ENCODE data around the gene TENM4.

TENM4 gene

DNA sequence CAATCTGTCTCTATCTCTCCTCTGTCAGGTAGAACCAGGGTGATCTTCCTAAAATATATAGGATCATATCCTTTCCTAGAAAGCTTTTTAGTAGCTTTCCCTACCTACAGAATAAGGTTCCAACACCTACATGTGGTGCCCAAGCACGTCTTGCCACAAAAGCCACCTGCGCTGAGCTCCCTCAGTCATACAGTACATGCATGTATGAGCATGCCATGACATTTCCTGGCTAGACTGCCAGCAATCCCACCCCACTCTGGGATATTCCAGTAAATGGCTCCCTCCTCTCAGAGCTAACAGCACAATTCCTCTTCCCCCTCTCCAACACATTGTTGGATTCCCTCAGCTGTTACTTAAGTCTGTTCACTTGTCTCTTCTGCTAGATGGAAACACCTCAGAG, 398.0 kb downstream of the TENM4 start:
- DNase-seq = no peak

- no peak for DNase-seq
Measured at GRCh38 chr11:79040348-79040747, 400.5 kb downstream of the TENM4 start.

DNA sequence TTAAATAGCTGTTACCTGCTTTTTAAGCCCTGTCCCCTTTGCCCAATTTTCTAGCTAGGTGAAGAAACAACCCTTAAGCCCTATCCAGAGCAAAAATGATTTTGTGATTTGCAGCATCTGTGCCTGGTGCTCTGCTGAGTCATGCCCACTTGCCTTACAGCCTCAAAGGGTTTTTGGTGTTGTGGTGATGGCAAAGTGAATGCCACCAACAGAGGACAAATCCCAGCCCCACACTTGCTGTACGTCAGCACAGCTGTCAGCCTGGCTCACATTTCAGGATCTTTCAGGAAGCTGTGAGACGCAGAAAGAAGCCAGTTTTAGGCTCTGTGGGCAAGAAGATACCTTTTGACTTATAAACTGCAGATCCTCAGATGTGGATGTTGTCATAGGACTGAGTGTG, 401.7 kb downstream of the TENM4 start:
- no peak for DNase-seq

DNA sequence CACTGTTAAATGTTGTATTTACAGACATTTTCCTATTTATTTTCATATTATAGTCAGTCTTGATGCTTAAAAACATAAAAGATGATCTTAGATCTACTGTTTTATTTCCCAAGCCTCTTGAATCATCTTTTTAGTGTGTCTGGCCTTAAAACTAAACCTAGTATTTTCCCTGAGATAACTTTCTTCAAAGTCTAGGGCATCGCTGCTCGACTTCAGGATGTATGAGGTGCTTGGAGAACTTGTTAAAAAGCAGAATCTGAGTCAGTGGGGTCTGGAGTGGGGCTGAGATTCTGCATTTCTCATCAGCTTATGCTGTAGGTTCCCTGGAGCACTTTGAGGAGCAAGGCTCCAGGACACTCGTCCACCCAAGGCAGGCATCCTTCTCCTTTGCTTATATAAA, 404.9 kb downstream of the TENM4 start:
- no peak for DNase-seq

GRCh38 chr11:79033833-79034232, 407.0 kb downstream of the TENM4 start:
- DNase-seq = no peak

DNA sequence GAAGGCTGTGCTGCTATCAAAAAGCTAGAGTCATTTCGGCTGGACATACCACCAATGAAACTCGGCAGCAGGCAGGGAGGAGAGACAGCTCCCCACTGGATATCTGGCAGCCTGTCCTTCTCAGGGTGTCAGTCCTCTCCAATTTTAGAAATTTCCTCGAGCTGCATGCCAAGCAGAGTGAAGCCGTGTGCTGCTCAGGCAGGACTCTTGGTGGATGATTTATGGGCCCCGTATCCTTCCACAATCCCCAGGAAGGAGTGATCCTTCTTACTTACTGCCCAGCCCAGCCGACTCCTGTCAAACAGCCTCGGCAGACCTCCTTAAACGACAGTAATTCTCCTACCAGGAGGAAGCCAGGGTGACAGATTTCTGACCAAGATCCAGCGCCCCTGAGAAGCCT, 410.4 kb downstream of the TENM4 start:
- DNase-seq = no peak

DNA sequence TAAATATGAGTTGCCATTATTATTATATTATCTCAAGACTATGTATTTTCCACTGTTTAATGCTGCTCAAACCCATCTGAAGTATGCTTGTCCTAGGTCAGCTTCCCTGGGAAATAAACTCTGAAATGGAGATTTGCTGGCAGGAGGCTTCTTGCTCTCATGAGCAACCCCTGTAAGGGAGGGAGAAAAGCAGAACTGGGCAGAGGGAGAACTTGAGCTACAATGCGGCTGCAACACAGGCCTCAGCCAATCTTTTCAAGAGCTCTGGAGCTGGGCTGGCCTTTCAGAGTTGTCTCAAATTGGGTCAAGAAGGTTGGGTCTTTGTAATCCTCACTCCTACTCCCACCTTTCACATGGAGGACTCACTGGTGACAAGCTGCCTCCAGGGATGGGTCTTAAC, 412.6 kb downstream of the TENM4 start:
- DNase-seq = no peak

DNA sequence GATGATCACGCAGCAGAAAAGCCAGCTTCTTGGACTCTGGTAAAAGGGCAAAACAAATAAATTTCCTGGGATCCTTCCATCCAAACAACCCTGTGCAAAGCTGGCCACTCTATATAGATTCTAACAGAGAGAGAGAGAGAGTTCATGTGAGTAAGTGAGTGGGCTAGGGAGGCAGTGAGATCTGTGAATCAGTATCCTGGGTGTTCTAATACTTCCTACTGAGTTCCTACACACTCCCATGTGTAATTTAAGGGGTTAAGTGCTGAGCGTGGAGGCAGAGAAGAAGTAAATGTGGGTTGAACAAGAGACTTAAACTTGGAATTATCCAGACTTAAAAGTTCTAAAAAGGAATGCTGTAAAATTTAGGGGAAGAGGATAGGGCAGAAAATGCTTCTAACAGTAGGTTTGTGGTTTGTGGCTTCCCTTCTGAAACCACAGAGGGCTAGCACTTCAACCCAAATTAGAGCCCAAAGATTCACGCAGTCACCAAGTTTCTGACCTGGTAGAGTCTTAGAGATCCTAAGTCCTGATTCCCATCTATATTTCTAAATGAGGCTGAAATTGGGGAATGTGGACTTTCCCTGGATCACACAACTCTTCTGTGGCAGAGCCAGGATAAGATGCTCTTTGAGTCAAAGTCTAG, 413.9 kb downstream of the TENM4 start:
- no peak for DNase-seq

GRCh38 chr11:79025622-79026021, 415.2 kb downstream of the TENM4 start:
- no peak for DNase-seq

DNA sequence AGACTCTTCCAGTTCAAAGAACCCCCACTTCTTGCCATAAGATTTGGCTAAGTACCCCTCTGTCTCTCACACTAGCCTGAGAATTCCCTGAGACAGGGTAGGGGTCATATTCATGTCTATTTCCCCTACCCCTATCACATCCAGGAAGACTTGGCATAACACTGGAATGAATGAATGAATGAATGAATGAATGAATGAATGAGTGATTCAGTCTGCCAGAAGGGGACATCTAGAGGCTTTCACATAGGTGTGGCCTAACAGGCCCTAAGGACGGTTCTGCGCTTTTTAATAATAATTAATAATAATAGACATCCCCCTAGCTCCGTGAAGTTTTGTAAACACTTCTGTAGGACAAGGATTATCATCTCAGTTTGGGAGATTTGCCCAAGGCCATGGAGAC, 415.7 kb downstream of the TENM4 start:
- DNase-seq = no peak

DNA sequence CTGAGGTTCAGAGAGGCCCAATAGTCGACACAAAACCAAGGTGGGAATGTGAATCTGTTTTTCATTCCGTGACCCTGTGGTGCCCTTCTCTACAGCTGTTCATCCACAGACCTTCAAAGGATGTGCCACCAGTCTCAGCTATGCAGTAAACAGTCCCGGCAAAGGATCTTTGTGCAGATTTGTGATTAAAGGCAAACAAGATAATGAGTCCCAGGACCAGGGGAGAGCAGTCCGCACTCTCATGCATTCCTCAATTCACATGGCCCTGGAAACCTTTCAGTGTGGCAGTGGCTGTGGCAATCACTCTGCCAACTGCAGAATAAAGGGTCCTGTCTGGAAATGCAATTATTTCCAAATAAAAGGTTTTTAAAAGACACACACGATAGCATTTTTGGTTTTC, 418.6 kb downstream of the TENM4 start:
- DNase-seq = no peak

GRCh38 chr11:79021601-79022000, 419.2 kb downstream of the TENM4 start:
- no peak for DNase-seq

- no peak for DNase-seq
Measured at GRCh38 chr11:79019975-79020374, 420.9 kb downstream of the TENM4 start.

GRCh38 chr11:79019277-79019676, 421.6 kb downstream of the TENM4 start:
- no peak for DNase-seq

GRCh38 chr11:79018371-79018849, 422.4 kb downstream of the TENM4 start:
- no peak for DNase-seq

- DNase-seq = no peak
Measured at GRCh38 chr11:79017811-79018210, 423.0 kb downstream of the TENM4 start.

GRCh38 chr11:79013509-79013908, 427.3 kb downstream of the TENM4 start:
- no peak for DNase-seq

- DNase-seq = no peak
Measured at GRCh38 chr11:79011357-79011756, 429.5 kb downstream of the TENM4 start.

GRCh38 chr11:79007771-79008402, 432.9 kb downstream of the TENM4 start:
- no peak for DNase-seq

DNA sequence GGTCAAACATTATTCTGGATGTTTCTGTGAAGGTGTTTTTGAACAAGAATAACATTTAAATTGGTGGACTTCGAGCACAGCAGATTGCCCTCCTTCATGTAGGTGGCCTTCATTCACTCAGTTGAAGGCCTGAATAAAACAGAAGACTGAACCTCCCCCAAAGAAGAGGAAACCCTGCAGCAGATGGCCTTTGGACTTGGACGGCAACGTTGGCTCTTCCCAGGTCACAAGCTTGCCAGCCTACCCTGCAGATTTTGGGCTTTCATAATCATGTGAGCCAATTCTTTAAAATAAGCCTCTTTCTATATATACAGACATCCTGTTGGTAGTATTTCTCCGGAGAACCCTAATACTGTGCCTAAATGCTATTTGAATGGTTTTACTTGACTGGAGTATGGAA, 434.0 kb downstream of the TENM4 start:
- no peak for DNase-seq

DNA sequence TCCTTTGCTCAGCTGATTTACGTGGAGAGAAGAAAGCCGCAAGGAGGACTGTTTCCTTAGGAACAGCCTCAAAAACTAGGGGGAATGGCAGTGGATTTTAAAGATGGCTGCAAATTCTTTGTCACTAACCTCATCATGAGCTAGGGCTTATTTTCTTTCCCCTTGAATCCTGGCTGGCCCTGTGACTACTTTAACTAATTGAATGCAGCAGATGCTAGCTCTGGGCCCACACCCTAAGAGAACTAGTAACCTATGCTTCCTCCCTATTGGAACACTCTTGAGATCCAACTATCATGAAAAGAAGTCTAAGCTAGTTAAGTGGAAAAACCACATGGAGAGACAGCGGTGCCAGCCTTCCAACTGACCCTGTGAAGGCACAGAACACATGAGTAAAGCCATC, 444.8 kb downstream of the TENM4 start:
- DNase-seq = no peak

- DNase-seq = no peak
Measured at GRCh38 chr11:78995171-78995570, 445.7 kb downstream of the TENM4 start.

DNA sequence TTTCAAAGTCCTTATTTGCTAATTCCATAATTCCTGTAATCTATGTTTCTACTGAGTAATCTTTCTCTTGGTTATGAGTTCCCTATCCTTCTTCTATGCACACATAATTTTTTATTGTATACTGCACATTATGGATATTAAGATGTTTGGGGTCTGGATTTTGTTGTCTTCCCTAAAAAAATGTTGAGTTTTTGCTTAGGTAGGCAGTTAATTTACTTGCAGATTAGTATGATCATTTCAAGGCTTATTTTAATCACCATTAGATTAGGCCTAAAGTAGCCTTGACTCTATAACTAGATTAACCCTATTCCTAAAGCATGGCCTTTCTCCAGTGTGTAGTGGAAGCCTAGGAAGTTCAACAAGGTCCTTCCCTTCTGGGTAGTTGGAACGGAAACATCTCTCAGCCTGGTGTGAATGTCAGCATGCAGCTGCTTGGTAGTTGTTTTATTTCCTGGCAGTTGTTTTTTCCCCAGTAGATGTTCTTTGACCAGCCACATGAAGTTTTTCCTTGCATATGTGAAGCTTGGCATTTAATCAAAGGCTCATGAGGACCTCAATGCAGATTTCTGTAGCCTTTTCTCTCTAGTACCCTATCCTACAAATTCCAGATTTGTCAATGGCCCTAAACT, 446.9 kb downstream of the TENM4 start:
- no peak for DNase-seq

DNA sequence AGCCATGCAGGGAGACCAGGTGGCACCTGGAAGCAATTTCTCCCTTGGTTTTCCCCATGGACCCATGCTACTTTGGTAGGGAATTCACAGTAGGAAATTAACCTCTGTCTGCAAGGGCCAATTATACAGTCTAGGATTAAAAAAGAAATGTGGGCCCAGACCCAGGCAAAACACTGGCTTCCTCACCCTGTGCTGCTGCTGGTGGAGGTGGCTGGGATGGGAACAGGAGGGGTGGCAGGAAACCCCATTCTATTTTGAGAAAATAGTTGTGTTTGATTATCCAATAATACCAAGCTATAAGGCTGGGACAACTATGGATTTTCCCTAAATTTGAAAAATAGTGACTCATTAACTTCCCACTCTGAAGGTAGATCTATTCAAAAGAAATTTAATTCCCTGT, 449.1 kb downstream of the TENM4 start:
- no peak for DNase-seq

DNA sequence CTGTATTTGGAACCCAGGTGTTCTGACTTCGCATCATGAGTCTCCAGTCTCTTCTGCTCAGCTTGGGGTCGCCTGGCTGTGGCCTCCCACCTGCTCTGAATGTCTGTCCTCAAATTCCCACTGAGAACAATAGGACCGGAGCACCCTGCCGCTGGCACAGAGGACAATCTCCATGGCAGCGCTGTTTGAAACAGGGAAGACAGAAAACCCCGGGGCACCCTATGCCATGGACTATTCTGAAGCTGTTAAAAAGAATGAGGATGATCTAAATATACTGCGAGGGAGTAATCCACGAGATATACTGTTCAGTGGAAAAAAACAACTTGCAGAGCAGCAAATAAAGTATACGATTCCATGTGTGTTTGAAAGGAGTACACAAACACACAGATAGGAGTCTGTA, 450.6 kb downstream of the TENM4 start:
- no peak for DNase-seq

All from activated CD4-positive, alpha-beta T cell treated with anti-CD3 and anti-CD28 coated beads, Interleukin-2, amount 50 U/mL, for 4 hours (primary cell).